Endothelial cell (in vitro differentiated cells): ENCODE data around the gene CDK6. TPM values are rescaled to one million over a fixed set of nuclear protein-coding genes. Genes with fewer than 3 reads are reported as not detected.

Experiments
- DNase-seq: peaks from one replicate; pipeline ENCODE4 v3.0.0; 2021; ENCODE audit warnings: low spot score
- H3K27ac Mint-ChIP-seq: one replicate; pipeline ENCODE4 v1.8.0; 2021; ENCODE audit warnings: mixed read lengths, inconsistent platforms; ENCODE audit not compliant: unreplicated experiment
- H3K27me3 Mint-ChIP-seq: one replicate; pipeline ENCODE4 v1.8.0; 2021; ENCODE audit warnings: mild to moderate bottlenecking, moderate library complexity, mixed read lengths, inconsistent platforms; ENCODE audit not compliant: unreplicated experiment
- H3K36me3 Mint-ChIP-seq: one replicate; pipeline ENCODE4 v1.8.0; 2021; ENCODE audit warnings: mild to moderate bottlenecking, low read depth, mixed read lengths, inconsistent platforms; ENCODE audit not compliant: unreplicated experiment
- H3K4me1 Mint-ChIP-seq: one replicate; pipeline ENCODE4 v1.8.0; 2021; ENCODE audit warnings: mild to moderate bottlenecking, mixed read lengths, inconsistent platforms; ENCODE audit not compliant: unreplicated experiment
- H3K4me3 Mint-ChIP-seq: one replicate; pipeline ENCODE4 v1.8.0; 2021; ENCODE audit warnings: mild to moderate bottlenecking, mixed read lengths, inconsistent platforms; ENCODE audit not compliant: unreplicated experiment
- H3K9me3 Mint-ChIP-seq: one replicate; pipeline ENCODE4 v1.8.0; 2021; ENCODE audit warnings: mixed read lengths, inconsistent platforms; ENCODE audit not compliant: unreplicated experiment
- CTCF ChIP-seq: fragments of 200-600 bp; sonication (generic); IDR thresholded peaks from one replicate; pipeline ENCODE4 v1.5.0; 2021; ENCODE audit warnings: antibody characterized with exemption; ENCODE audit not compliant: unreplicated experiment
- total RNA-seq: library from RNA; stranded (reverse); fragmentation: NEBNext Ultra II Directional; extraction: Animal tissue kit (Norgen Biotek cat#: 25700); gene quantifications from one replicate; pipeline ENCODE4 v1.2.1, GENCODE V29; 2021; ENCODE audit not compliant: unreplicated experiment

The CDK6 gene
- total RNA-seq, 1 donor from 2014 or later: 32.6 TPM

GRCh38 chr7:92880212-92881090 lies 44.1 kb upstream of the CDK6 start:
- Mint-ChIP-seq H3K27me3 (no peaks in the 10 kb centered on the region), H3K36me3 (no peaks in the 10 kb centered on the region), H3K27ac (no peak overlapping the region), H3K4me3 (no peak overlapping the region), H3K4me1 (no peaks in the 10 kb centered on the region), H3K9me3 (no peaks in the 10 kb centered on the region)
- peak; percentile 32 for TF ChIP-seq CTCF
- DNase-seq: peak; percentile 26

GRCh38 chr7:92877367-92877766 lies 41.0 kb upstream of the CDK6 start:
- TF ChIP-seq CTCF: no peak
- no peak overlapping the region for H3K27ac Mint-ChIP-seq
- DNase-seq: no peak
- no peaks in the 10 kb centered on the region for H3K36me3 Mint-ChIP-seq
- no peak overlapping the region for H3K4me3 Mint-ChIP-seq
- no peaks in the 10 kb centered on the region for H3K4me1 Mint-ChIP-seq
- H3K9me3 Mint-ChIP-seq: no peaks in the 10 kb centered on the region
- H3K27me3 Mint-ChIP-seq: no peaks in the 10 kb centered on the region

- Mint-ChIP-seq H3K4me3 (no peak overlapping the region), H3K36me3 (no peaks in the 10 kb centered on the region), H3K9me3 (no peaks in the 10 kb centered on the region), H3K27ac (no peak overlapping the region), H3K4me1 (no peaks in the 10 kb centered on the region), H3K27me3 (no peaks in the 10 kb centered on the region)
- no peak for TF ChIP-seq CTCF
- DNase-seq: no peak
These were observed 40.5 kb upstream of the CDK6 start for GRCh38 chr7:92876836-92877235.

- no peaks in the 10 kb centered on the region for H3K36me3 Mint-ChIP-seq
- no peaks in the 10 kb centered on the region for H3K27me3 Mint-ChIP-seq
- no peak for DNase-seq
- no peak overlapping the region for H3K27ac Mint-ChIP-seq
- H3K9me3 Mint-ChIP-seq: no peaks in the 10 kb centered on the region
- H3K4me3 Mint-ChIP-seq: no peak overlapping the region
- TF ChIP-seq CTCF: no peak
- H3K4me1 Mint-ChIP-seq: no peaks in the 10 kb centered on the region
These were observed 39.3 kb upstream of the CDK6 start for GRCh38 chr7:92875719-92876118.

- Mint-ChIP-seq H3K27me3 (no peaks in the 10 kb centered on the region), H3K27ac (no peak overlapping the region), H3K4me3 (no peak overlapping the region), H3K36me3 (no peaks in the 10 kb centered on the region), H3K4me1 (no peaks in the 10 kb centered on the region), H3K9me3 (no peaks in the 10 kb centered on the region)
- TF ChIP-seq CTCF: no peak
- DNase-seq: no peak
These were observed 38.8 kb upstream of the CDK6 start for GRCh38 chr7:92875173-92875572.
